Measurements from ENCODE around the gene RPS3. TPM values are rescaled to one million over a fixed set of nuclear protein-coding genes. Genes with fewer than 3 reads are reported as not detected.
A peak's percentile ranks its signal among the peaks of the same experiment; 100 is the strongest.

Gene RPS3
- total RNA-seq, 4 donors from 2014 or later: 1,039 to 1,811 (median 1,104) TPM

GRCh38 chr11:75449776-75450175 lies 50.5 kb downstream of the RPS3 start:
- H3K9me3 ChIP-seq: no peaks in the 10 kb centered on the region
- WGBS, 2 donors: 85 to 95% methylated on average over 10 to 11 of the region's 11 CpGs
- H3K4me1 ChIP-seq: peaks cover 9 to 11% of the 10 kb centered on the region in 2 donors
- no peak for DNase-seq
- no peak overlapping the region for H3K4me3 ChIP-seq (replicated peaks in 1 of 3)
- intact Hi-C loops (cut with DNase I): no loop called here
- H3K27ac ChIP-seq: no peak overlapping the region
- H3K36me3 ChIP-seq: no peaks in the 10 kb centered on the region
- TF ChIP-seq POLR2A (IDR thresholded peaks at IDR 0.05) (no peak), CTCF (IDR thresholded peaks at IDR 0.05) (no peak)
- H3K27me3 ChIP-seq: no peaks in the 10 kb centered on the region

- DNase-seq: no peak
- intact Hi-C loops (cut with DNase I): no loop called here
- Histone ChIP-seq H3K4me3 (replicated peaks in 1 of 3) (no peak overlapping the region), H3K9me3 (no peaks in the 10 kb centered on the region), H3K27me3 (no peaks in the 10 kb centered on the region), H3K36me3 (no peaks in the 10 kb centered on the region), H3K4me1 (peaks cover 13 to 16% of the 10 kb centered on the region in 2 donors), H3K27ac (no peak overlapping the region)
- TF ChIP-seq POLR2A (IDR thresholded peaks at IDR 0.05): no peak
- no peak for TF ChIP-seq CTCF (IDR thresholded peaks at IDR 0.05)
- WGBS, 2 donors: 93 to 95% methylated on average over 3 to 7 of the region's 7 CpGs
These were observed 50.9 kb downstream of the RPS3 start for GRCh38 chr11:75450236-75450635.

GRCh38 chr11:75450826-75451821 lies 51.8 kb downstream of the RPS3 start:
- TF ChIP-seq CTCF (IDR thresholded peaks at IDR 0.05) (peak in 4 of 6 experiments; percentile 18 to 46 (median 27)), POLR2A (IDR thresholded peaks at IDR 0.05) (no peak)
- Histone ChIP-seq H3K9me3 (no peaks in the 10 kb centered on the region), H3K4me1 (peaks cover 16 to 24% of the 10 kb centered on the region in 2 donors), H3K27ac (no peak overlapping the region), H3K27me3 (no peaks in the 10 kb centered on the region), H3K36me3 (no peaks in the 10 kb centered on the region), H3K4me3 (replicated peaks in 1 of 3) (no peak overlapping the region)
- no peak for DNase-seq
- intact Hi-C loops (cut with DNase I): no loop called here
- 52 to 77% methylated on average over 31 to 35 of the region's 46 CpGs for WGBS, 2 donors

GRCh38 chr11:75453916-75454655 lies 54.8 kb downstream of the RPS3 start:
- no peak overlapping the region for H3K4me3 ChIP-seq (replicated peaks in 1 of 3)
- H3K4me1 ChIP-seq: peaks cover 16 to 24% of the 10 kb centered on the region in 2 donors
- DNase-seq: peak; percentile 78 to 83
- TF ChIP-seq CTCF (IDR thresholded peaks at IDR 0.05) (no peak), POLR2A (IDR thresholded peaks at IDR 0.05) (no peak)
- intact Hi-C loops (cut with DNase I): no loop called here
- H3K27me3 ChIP-seq: no peaks in the 10 kb centered on the region
- H3K36me3 ChIP-seq: no peaks in the 10 kb centered on the region
- no peaks in the 10 kb centered on the region for H3K9me3 ChIP-seq
- 31 to 39% methylated on average over 9 of the region's 9 CpGs for WGBS, 2 donors
- peak overlapping the region in 2 of 3 donors; percentile 46 to 60 for H3K27ac ChIP-seq
